ENCODE measurements around the gene ATXN7L3.

- TF ChIP-seq SP1 (IDR thresholded peaks at IDR 0.05; ENCODE audit: low read depth, low read length) (no peak), CTCF (IDR thresholded peaks at IDR 0.05 in 2 of 3, conservative IDR thresholded peaks at IDR 0.05 in 1 of 3; ENCODE audit: control insufficient read depth in 2 of 3, extremely low read depth in 1 of 3, insufficient read depth in 1 of 3, low read depth in 3 of 3, low read length in 3 of 3) (no peak), NRF1 (conservative IDR thresholded peaks at IDR 0.05; ENCODE audit: low read depth, low read length) (no peak), REST (IDR thresholded peaks at IDR 0.05; ENCODE audit: low read depth, low read length) (no peak), NFYB (IDR thresholded peaks at IDR 0.05; ENCODE audit: insufficient read depth, low read depth, low read length) (no peak), YY1 (IDR thresholded peaks at IDR 0.05; ENCODE audit: low read depth, low read length) (no peak), ZNF274 (IDR thresholded peaks at IDR 0.05; ENCODE audit: insufficient read depth, insufficient read length) (no peak), ZZZ3 (IDR thresholded peaks at IDR 0.05; ENCODE audit: control insufficient read depth, insufficient read length, low read depth) (no peak), MLLT1 (IDR thresholded peaks at IDR 0.05) (no peak), STAT3 (IDR thresholded peaks at IDR 0.05; ENCODE audit: low read depth, low read length) (no peak), EZH2 (IDR thresholded peaks at IDR 0.05; ENCODE audit: borderline replicate concordance, control insufficient read depth, low read depth, low read length) (no peak)
These were observed 49.8 kb downstream of the ATXN7L3 start for GRCh38 chr17:44149750-44150329.
